Activated naive CD4-positive, alpha-beta T cell treated with anti-CD3 and anti-CD28 coated beads, Interleukin-2, amount 50 U/mL, for 72 hours (primary cell): ENCODE data around the gene ATAD1. TPM values are rescaled to one million over a fixed set of nuclear protein-coding genes. Genes with fewer than 3 reads are reported as not detected.
"Not testable (repeated sequence)": the region's sequence is repeated elsewhere in the genome, so short reads cannot be mapped to it uniquely, and the experiment has no call there.

ENCODE experiments used
- ATAC-seq, 2 donors: fragments of 150-1000 bp; cut with Tn5 transposase; 2 replicates each; pipeline ENCODE4 v1.10.0; 2021; ENCODE audit warnings: mild to moderate bottlenecking in 2 of 2, moderate library complexity in 2 of 2
- DNase-seq, 2 donors: peaks; one replicate each; pipeline ENCODE4 v3.0.0; 2021 to 2022; ENCODE audit warnings: low spot score in 2 of 2
- H3K27ac Mint-ChIP-seq, 2 donors: one replicate each; pipeline ENCODE4 v1.8.0; 2022; ENCODE audit warnings: mild to moderate bottlenecking in 2 of 2, mixed read lengths in 2 of 2
- H3K36me3 Mint-ChIP-seq, 2 donors: one replicate each; pipeline ENCODE4 v1.8.0; 2022; ENCODE audit warnings: mixed read lengths in 2 of 2
- H3K9me3 Mint-ChIP-seq, 2 donors: one replicate each; pipeline ENCODE4 v1.8.0; 2022; ENCODE audit warnings: mixed read lengths in 2 of 2
- total RNA-seq, 2 donors: library from RNA; stranded (reverse); gene quantifications; one replicate each; pipeline ENCODE4 v1.2.3, GENCODE V29; 2022

The ATAD1 gene
- total RNA-seq, 2 donors from 2014 or later = 35.0 to 51.6 TPM

DNA sequence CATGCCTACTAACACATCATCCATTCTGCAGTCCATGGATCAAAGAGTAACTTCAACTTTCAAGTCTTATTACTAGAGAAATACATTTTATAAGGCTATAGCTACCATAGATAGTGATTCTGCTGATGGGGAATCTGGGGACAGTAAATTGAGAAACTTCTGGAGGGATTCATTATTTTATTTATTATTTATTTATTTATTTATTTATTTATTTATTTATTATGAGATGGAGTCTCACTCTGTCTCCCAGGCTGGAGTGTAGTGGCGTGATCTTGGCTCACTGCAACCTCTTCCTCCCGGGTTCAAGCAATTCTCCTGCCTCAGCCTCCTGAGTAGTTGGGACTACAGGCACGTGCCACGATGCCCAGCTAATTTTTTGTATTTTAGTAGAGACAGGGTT lies 11.0 kb upstream of the ATAD1 start:
- not testable (repeated sequence) for H3K9me3 Mint-ChIP-seq, H3K36me3 Mint-ChIP-seq, DNase-seq, H3K27ac Mint-ChIP-seq, ATAC-seq

DNA sequence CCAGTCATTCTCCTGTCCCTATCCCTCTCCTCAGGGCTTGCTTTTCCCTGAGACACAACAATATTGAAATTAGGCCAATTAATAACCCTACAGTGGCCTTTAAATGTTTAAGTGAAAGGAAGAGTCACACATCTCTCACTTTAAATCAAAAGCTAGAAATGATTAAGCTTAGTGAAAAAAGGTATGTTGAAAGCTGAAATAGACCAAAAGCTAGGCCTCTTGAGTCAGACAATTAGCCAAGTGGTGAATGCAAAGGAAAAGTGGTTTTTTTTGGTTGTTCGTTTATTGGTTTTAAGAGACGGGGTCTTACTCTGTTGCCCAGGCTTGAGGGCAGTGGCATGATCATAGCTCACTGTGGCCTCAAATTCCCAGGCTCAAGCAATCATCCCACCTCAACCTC lies 9.7 kb upstream of the ATAD1 start:
- peak; percentile 47 to 58 for ATAC-seq
- Mint-ChIP-seq H3K27ac (no peak overlapping the region), H3K9me3 (peaks cover 0 to 3% of the 10 kb centered on the region in 2 donors)

DNA sequence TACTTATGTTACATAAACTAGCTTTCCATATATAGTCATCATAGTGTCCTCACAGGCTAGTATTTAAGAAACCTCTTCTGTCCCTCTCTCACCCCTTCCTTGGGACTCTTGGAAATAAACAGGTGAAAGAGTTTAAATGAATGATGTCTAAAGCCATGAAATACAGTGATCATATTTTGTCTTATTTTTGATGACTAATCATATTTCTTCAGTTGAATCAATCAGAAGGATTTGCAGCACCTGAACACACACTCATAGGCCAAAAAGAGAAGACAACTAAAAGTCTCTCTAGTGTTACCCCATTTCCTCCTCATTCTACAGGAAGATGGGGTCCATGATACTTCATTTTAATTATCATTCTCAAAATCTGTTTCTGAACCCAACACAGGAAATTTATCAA lies 8.6 kb upstream of the ATAD1 start:
- ATAC-seq (no peak), DNase-seq (no peak)
- Mint-ChIP-seq H3K9me3 (peaks cover 0 to 3% of the 10 kb centered on the region in 2 donors), H3K27ac (no peak overlapping the region), H3K36me3 (peaks cover 0 to 6% of the 10 kb centered on the region in 2 donors)

More for the DNA sequence above, 9.7 kb upstream of the ATAD1 start:
- no peak for DNase-seq
- peaks cover 0 to 6% of the 10 kb centered on the region in 2 donors for H3K36me3 Mint-ChIP-seq

DNA sequence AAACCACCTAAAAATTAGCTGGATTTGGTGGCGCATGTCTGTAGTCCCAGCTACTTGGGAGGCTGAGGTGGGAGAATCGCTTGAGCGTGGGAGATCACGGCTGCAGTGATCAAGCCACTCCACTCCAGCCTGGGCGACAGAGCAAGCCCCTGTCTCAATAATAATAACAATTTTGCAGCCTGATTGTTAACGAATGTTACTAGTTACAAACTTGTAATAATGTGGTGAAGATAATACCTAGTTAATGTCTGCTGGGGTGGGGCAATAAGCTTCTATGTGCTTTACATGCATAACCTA lies 1.2 kb upstream of the ATAD1 start:
- ATAC-seq (no peak), DNase-seq (no peak)
- H3K36me3 Mint-ChIP-seq = peaks cover 10% of the 10 kb centered on the region in 2 donors
- H3K27ac Mint-ChIP-seq = peak overlapping the region in 1 of 2 donors; percentile 98
- H3K9me3 Mint-ChIP-seq = no peaks in the 10 kb centered on the region

- no peaks in the 10 kb centered on the region for H3K9me3 Mint-ChIP-seq
- peaks cover 10% of the 10 kb centered on the region in 2 donors for H3K36me3 Mint-ChIP-seq
- peak; percentile 56 to 64 for DNase-seq
- ATAC-seq = peak; percentile 72
- peak overlapping the region; percentile 98 to 99 for H3K27ac Mint-ChIP-seq
Observed at GRCh38 chr10:87818505-87819288, 671 bp upstream of the ATAD1 start.

- H3K27ac Mint-ChIP-seq = peak overlapping the region; percentile 98 to 99
- H3K36me3 Mint-ChIP-seq = peaks cover 10 to 17% of the 10 kb centered on the region in 2 donors
- no peaks in the 10 kb centered on the region for H3K9me3 Mint-ChIP-seq
- DNase-seq = no peak
- ATAC-seq = no peak
Observed at GRCh38 chr10:87816898-87817608, 973 bp downstream of the ATAD1 start.

DNA sequence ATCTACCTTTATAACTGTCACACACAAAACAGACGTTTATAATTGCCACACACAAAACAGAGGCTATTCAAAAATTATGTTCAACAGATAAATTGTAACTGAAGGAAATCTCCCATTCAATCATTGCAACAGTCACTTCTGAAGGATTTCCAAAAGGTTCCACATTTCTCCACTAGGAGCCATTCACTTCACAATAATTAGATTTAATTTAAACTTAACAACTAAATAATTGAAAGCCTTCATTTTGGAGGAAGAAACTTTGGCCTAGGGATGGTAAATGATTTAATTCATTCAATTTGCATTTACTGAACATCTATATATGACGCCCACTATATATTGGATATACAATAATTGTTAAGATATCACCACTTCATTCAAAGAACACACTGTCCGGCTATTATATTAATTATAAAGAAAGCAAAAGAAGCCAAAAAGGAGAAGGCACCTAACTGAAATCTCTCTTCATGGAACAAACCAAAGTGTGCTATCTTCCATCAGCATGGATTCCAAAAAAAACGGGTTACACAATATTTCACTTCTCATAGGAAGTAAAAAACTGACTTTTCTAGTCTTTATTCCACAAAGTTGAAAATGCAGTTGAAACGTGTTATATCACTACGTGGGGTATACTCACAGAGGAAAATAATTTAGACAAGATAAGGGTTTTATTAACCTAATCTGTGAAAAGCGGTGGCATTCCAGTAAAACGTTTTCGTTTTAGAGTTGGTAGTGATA lies 1.7 kb downstream of the ATAD1 start:
- H3K9me3 Mint-ChIP-seq = no peaks in the 10 kb centered on the region
- H3K27ac Mint-ChIP-seq = peak overlapping the region in 1 of 2 donors; percentile 98
- DNase-seq = no peak
- H3K36me3 Mint-ChIP-seq = peaks cover 17 to 25% of the 10 kb centered on the region in 2 donors
- ATAC-seq = no peak

- ATAC-seq (peak in 1 of 2 donors; percentile 20), DNase-seq (no peak)
- Mint-ChIP-seq H3K9me3 (peaks cover 20 to 27% of the 10 kb centered on the region in 2 donors), H3K36me3 (peaks cover 42 to 76% of the 10 kb centered on the region in 2 donors), H3K27ac (peak overlapping the region in 1 of 2 donors; percentile 27)
Observed at GRCh38 chr10:87804939-87805569, 13.0 kb downstream of the ATAD1 start.

DNA sequence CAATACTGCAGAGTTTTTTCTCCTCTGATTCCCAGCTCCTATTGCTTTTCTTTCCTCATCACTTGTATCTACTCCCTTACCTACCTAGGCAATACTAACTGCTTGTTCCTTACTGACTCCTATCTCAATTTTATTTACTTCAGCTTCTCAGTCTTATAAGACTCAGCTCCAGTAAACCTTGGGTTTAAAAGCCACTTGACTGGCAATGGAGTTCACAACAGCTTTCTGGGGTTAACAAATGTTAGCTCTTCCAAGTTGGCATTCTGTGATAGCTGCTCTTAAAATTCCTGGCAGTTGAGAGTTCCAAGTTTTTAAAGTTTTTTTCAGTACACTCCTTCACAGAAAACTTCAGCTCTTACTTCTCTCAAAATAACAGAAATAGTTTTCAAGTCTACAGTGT lies 14.2 kb downstream of the ATAD1 start:
- Mint-ChIP-seq H3K36me3 (peaks cover 42 to 81% of the 10 kb centered on the region in 2 donors), H3K9me3 (peaks cover 20 to 27% of the 10 kb centered on the region in 2 donors), H3K27ac (no peak overlapping the region)
- no peak for ATAC-seq
- DNase-seq = no peak

GRCh38 chr10:87803328-87803727 lies 14.7 kb downstream of the ATAD1 start:
- Mint-ChIP-seq H3K27ac (no peak overlapping the region), H3K9me3 (peaks cover 20 to 27% of the 10 kb centered on the region in 2 donors), H3K36me3 (peaks cover 42 to 86% of the 10 kb centered on the region in 2 donors)
- DNase-seq = no peak
- no peak for ATAC-seq

GRCh38 chr10:87801813-87802435 lies 16.1 kb downstream of the ATAD1 start:
- H3K27ac Mint-ChIP-seq, ATAC-seq, DNase-seq: not testable (repeated sequence)
- Mint-ChIP-seq H3K36me3 (peaks cover 39 to 93% of the 10 kb centered on the region in 2 donors), H3K9me3 (peaks cover 20 to 27% of the 10 kb centered on the region in 2 donors)

DNA sequence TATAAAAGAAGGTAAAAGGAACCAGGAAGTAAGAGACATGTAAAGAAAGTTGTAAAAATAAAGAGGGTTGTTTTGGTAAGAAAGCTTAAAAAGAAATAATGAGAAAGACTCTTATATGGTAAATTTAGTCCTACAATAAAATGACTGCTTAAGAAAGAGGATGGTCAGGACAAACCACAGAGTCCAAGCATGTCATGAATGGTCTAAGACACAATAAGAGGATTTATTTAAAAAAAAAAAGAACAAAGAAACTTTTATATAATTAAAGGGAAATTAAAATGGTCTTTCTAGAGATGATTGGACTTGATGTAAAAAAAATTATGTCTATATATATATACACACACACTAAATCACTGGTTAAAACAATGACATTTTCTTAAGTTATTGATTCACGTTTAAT lies 18.2 kb downstream of the ATAD1 start:
- DNase-seq (no peak), ATAC-seq (no peak)
- Mint-ChIP-seq H3K36me3 (peaks cover 19 to 72% of the 10 kb centered on the region in 2 donors), H3K9me3 (peaks cover 16 to 17% of the 10 kb centered on the region in 2 donors), H3K27ac (no peak overlapping the region)

GRCh38 chr10:87798082-87798481 lies 19.9 kb downstream of the ATAD1 start:
- peaks cover 4 to 63% of the 10 kb centered on the region in 2 donors for H3K36me3 Mint-ChIP-seq
- ATAC-seq = no peak
- H3K9me3 Mint-ChIP-seq = peaks cover 3 to 4% of the 10 kb centered on the region in 2 donors
- DNase-seq = no peak
- peak overlapping the region in 1 of 2 donors; percentile 72 for H3K27ac Mint-ChIP-seq

DNA sequence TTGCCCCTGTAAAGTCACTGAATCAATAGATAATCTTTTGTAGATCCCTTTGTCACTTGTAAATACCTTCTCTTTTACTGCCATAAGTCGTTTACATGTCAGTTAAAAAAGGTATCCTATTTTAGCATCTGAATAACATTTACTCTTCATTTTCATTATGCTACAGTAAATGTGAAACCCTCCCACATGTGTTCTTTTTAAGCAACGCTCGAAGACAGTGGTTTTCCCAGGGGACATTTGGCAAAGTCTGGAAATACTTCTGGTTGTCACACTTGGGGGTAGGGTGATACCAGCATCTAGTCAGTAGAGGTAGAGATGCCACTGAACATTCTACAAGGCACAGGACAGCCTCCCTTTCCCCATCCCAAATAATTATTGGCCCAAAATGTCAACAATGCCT lies 23.7 kb downstream of the ATAD1 start:
- ATAC-seq = no peak
- H3K9me3 Mint-ChIP-seq = no peaks in the 10 kb centered on the region
- no peak overlapping the region for H3K27ac Mint-ChIP-seq
- H3K36me3 Mint-ChIP-seq = peaks cover 4 to 37% of the 10 kb centered on the region in 2 donors
- no peak for DNase-seq

DNA sequence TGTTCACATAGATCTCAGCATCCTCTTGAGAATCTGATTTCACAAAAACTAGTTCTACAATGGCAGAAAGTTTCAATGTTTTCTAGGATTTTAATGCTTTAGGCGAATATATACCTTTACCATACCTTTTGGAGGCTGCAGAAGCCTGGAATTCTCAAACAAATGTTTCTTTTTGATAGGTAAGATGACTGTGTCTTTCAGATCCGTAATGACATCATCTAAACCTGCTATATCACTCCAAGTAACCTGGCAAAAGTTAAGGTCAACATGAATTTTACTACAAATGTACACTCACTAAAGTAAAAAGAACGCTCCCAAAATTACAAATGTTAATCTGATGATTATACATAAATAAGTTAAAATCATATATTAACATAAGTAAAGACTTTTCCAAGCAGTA lies 27.8 kb downstream of the ATAD1 start:
- ATAC-seq (no peak), DNase-seq (no peak)
- H3K36me3 Mint-ChIP-seq = peaks cover 6 to 26% of the 10 kb centered on the region in 2 donors
- no peak overlapping the region for H3K27ac Mint-ChIP-seq
- H3K9me3 Mint-ChIP-seq = no peaks in the 10 kb centered on the region

- no peak for ATAC-seq
- no peaks in the 10 kb centered on the region for H3K9me3 Mint-ChIP-seq
- no peak for DNase-seq
- H3K27ac Mint-ChIP-seq = no peak overlapping the region
- H3K36me3 Mint-ChIP-seq = peaks cover 6 to 36% of the 10 kb centered on the region in 2 donors
Observed at GRCh38 chr10:87786421-87786820, 31.6 kb downstream of the ATAD1 start.
